GM19328 (cell line): ENCODE data around the gene GLT6D1.

Experiments used
- ATAC-seq: cut with Tn5 transposase; IDR thresholded peaks from one replicate; pipeline ENCODE4 v1.9.1; 2021; ENCODE audit warnings: mild to moderate bottlenecking, moderate library complexity; ENCODE audit not compliant: unreplicated experiment

GLT6D1 gene

DNA sequence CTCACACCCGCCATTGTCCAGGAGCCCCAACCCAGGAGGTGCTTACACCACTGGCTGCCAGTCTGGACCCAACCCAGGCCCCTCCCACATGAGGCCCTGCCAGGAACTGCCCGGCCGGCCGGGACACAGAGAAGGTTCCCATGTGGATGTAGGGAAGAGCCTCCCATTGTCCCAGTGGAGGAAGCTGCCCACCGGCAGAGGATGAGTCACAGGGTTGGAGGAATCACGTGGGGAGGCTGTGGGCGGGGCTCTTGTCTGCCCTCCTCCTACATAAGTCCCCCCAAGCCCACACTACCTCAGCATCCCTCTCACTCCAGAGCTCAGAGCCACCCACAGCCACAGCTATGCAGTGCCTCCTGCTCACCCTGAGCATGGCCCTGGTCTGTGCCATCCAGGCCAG is 51.7 kb downstream of the GLT6D1 start:
- no peak for ATAC-seq

GRCh38 chr9:135586601-135587109 is 52.7 kb downstream of the GLT6D1 start:
- no peak for ATAC-seq

- no peak for ATAC-seq
Measured at GRCh38 chr9:135584934-135585333, 54.4 kb downstream of the GLT6D1 start.

GRCh38 chr9:135584371-135584770 is 55.0 kb downstream of the GLT6D1 start:
- no peak for ATAC-seq

DNA sequence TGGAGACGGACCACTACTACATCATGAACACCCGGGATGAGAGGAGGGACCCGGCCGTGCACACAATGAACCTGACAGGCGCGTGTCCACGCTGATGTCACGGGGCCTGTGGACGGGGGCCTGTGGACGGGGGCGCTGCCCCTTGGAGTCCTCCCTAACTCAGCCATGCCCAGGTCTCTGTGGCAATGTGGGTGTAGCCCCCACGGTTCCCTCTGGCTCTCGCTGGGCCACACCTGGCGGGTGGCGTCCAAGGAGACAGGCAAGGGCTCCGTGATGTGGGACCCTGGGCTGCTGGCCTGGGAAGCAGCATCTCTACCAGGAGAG is 55.7 kb downstream of the GLT6D1 start:
- ATAC-seq = no peak

GRCh38 chr9:135582966-135583687 is 56.2 kb downstream of the GLT6D1 start:
- no peak for ATAC-seq

DNA sequence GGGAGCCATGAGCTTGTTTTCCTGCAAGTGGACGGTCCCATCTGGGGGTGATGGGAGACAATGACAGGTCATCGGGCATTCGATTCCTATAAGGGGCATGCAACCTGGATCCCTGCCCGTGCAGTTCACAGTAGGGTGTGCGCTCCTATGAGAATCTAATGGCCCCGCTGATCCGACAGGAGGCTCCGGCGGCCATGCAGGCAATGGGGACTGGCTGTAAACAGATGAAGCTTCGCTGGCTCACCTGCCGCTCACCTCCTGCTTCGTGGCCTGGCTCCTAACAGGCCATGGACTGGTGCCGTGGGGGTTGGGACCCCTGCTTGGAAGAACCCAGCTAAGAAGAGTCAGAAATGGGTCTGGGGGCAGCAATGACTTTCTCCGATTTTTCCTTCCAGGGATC is 56.8 kb downstream of the GLT6D1 start:
- no peak for ATAC-seq

DNA sequence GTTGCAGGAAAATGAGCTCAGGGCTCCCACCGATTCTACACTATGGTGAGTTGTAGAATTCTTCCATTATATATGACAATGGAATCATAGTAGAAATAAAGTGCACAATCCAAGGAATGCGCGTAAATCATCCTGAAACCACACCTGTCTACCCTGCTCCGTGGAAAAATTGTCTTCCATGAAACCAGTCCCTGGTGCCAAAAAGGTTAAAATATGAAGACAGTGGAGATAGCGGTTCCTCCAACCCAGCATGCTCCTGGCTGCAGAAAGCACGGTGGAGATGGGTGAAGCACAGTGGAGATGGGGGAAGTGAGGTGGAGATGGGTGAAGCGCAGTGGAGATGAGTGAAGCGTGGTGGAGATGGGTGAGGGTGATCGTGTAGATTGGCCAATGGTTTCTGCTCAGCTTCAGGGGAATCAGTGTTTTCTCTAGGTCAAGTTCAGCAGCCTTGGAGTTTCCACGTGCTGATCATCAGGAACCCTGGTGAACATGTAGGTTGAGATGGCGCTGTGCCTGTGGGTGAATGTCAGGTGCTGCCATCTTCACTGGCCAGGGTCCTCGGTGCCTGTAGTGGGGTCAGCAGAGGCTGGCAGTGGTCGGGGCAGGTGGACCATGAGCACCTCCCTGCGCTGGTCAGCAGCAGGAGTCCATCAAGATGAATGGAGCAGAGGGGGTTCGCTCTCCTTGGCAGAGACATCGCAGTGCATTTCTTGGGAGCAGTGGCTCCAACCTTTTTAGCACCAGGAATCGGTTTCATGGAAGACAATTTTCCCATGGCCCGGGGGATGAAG is 57.5 kb downstream of the GLT6D1 start:
- no peak for ATAC-seq

GRCh38 chr9:135580664-135581380 is 58.5 kb downstream of the GLT6D1 start:
- no peak for ATAC-seq

DNA sequence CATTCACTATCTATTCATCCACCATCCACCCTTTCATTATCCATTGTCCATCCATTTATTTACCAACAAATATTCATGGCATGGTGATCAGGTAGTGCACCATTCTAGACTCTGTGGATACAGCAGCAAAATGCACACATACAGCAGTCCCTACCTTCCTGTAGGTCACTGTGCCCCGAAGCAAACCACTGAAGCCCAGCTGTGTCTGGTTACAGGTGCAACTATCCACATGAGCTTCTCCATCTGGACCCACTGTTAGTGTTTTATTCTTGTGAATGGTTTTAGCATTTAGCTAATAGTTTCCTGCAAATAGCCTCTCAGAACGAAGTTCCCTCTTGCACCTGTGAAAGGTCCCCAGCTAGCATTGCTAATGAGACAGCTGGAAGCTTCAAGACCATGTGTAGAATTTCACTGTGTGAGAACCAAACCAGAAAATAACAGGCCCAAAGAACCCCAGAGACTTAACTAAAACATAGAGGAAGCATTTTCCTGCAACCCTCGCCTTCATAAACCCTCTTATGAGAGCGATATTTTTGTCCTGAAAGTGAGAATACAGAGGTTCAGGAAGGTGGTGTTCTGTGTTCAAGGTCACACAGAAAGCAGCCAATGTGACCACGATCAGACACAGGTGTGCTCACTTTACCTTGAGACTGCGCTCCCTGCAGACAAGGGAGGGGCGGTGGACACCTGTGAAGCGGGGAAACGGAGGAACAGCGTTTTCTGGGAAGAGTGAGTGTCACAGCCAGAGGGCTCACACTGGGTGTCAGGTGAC is 59.3 kb downstream of the GLT6D1 start:
- ATAC-seq = no peak

- ATAC-seq = no peak
Measured at GRCh38 chr9:135579356-135579755, 60.0 kb downstream of the GLT6D1 start.

GRCh38 chr9:135577256-135577655 is 62.1 kb downstream of the GLT6D1 start:
- ATAC-seq = no peak

- no peak for ATAC-seq
Measured at GRCh38 chr9:135575995-135576631, 63.2 kb downstream of the GLT6D1 start.

- ATAC-seq = no peak
Measured at GRCh38 chr9:135574943-135575342, 64.4 kb downstream of the GLT6D1 start.

DNA sequence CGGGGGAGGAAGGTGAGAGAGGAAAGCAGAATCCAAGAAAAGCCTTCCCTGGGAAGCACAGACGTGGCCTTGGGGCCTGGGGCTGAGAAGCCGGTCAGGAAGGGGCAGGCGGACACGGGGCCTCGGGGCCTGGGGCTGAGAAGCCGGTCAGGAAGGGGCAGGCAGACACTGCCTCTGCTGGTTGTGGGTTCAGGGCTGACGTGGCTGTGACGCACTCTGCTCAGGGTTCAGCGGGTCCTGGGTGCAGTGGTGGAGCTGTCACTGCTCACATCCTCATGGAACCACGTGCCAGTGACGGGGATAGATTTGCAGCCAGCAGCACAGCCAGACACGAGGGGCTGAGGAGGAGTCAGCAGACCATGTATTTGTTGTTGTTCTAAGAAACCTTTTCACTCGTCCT is 65.0 kb downstream of the GLT6D1 start:
- ATAC-seq = no peak
